HepG2 (cell line): ENCODE measurements around the gene CARMIL1. TPM values are rescaled to one million over a fixed set of nuclear protein-coding genes. Genes with fewer than 3 reads are reported as not detected.

Experiments
- BRD4 ChIP-seq: sonication (generic); formaldehyde crosslinking; IDR thresholded peaks from 2 replicates; pipeline ENCODE4 v1.4.0; 2020; ENCODE audit warnings: missing genetic modification reagents
- FOXM1 ChIP-seq: sonication (generic); formaldehyde crosslinking; IDR thresholded peaks from 2 replicates; pipeline ENCODE4 v1.5.0; 2020; ENCODE audit warnings: missing genetic modification reagents
- KDM2A ChIP-seq: sonication (generic); formaldehyde crosslinking; IDR thresholded peaks from 2 replicates; pipeline ENCODE4 v1.4.0; 2020; ENCODE audit warnings: low read depth, missing genetic modification reagents, borderline replicate concordance
- MEIS2 ChIP-seq: sonication (generic); formaldehyde crosslinking; IDR thresholded peaks from 2 replicates; pipeline ENCODE4 v1.9.0; 2021; ENCODE audit warnings: mild to moderate bottlenecking, missing genetic modification reagents
- NCOA1 ChIP-seq: sonication (generic); formaldehyde crosslinking; IDR thresholded peaks from 2 replicates; pipeline ENCODE4 v1.9.0; 2021; ENCODE audit warnings: missing genetic modification reagents
- PHF5A ChIP-seq: IDR thresholded peaks from one replicate; pipeline ENCODE4 v1.6.1; 2018; ENCODE audit warnings: low read depth, missing genetic modification reagents; ENCODE audit not compliant: unreplicated experiment
- PRPF4 ChIP-seq: fragments of 200-400 bp; formaldehyde crosslinking; IDR thresholded peaks from 2 replicates; pipeline ENCODE4 v1.6.1; 2016; ENCODE audit warnings: low read length, low read depth; ENCODE audit not compliant: poor library complexity, severe bottlenecking
- RBFOX2 ChIP-seq: fragments of 200-400 bp; formaldehyde crosslinking; IDR thresholded peaks from 2 replicates; pipeline ENCODE4 v1.6.1; 2017; ENCODE audit warnings: low read depth, mild to moderate bottlenecking, low read length
- REL ChIP-seq: sonication (generic); formaldehyde crosslinking; conservative IDR thresholded peaks from 2 replicates; pipeline ENCODE4 v1.8.0; 2022; ENCODE audit warnings: mild to moderate bottlenecking, missing genetic modification reagents, moderate library complexity
- SETDB1 ChIP-seq: sonication (generic); formaldehyde crosslinking; IDR thresholded peaks from 2 replicates; pipeline ENCODE4 v1.5.1; 2020; ENCODE audit warnings: missing genetic modification reagents, mild to moderate bottlenecking, borderline replicate concordance
- SMAD1 ChIP-seq: sonication (generic); formaldehyde crosslinking; IDR thresholded peaks from 2 replicates; pipeline ENCODE4 v1.4.0; 2020; ENCODE audit warnings: missing genetic modification reagents, low read depth, mild to moderate bottlenecking, borderline replicate concordance
- ZBTB44 ChIP-seq: sonication (generic); formaldehyde crosslinking; IDR thresholded peaks from 2 replicates; pipeline ENCODE4 v1.4.0; 2020; ENCODE audit warnings: missing genetic modification reagents
- ZEB1 ChIP-seq: IDR thresholded peaks from 2 replicates; pipeline ENCODE4 v1.6.1; 2012; ENCODE audit warnings: mild to moderate bottlenecking, low read depth, inconsistent platforms; ENCODE audit not compliant: insufficient replicate concordance
- ZNF142 ChIP-seq: sonication (generic); formaldehyde crosslinking; IDR thresholded peaks from 2 replicates; pipeline ENCODE4 v1.4.0; 2020; ENCODE audit warnings: missing genetic modification reagents
- ZNF274 ChIP-seq: sonication (generic); formaldehyde crosslinking; IDR thresholded peaks from 2 replicates; pipeline ENCODE4 v1.5.1; 2020; ENCODE audit warnings: mild to moderate bottlenecking, missing genetic modification reagents
- ZNF468 ChIP-seq: sonication (generic); formaldehyde crosslinking; IDR thresholded peaks from 2 replicates; pipeline ENCODE4 v1.8.0; 2022; ENCODE audit warnings: mild to moderate bottlenecking, moderate library complexity, missing genetic modification reagents
- ZNF572 ChIP-seq: sonication (generic); formaldehyde crosslinking; IDR thresholded peaks from 2 replicates; pipeline ENCODE4 v1.5.1; 2020; ENCODE audit warnings: mild to moderate bottlenecking, missing genetic modification reagents
- ZNF746 ChIP-seq: sonication (generic); formaldehyde crosslinking; IDR thresholded peaks from 2 replicates; pipeline ENCODE4 v1.8.0; 2022; ENCODE audit warnings: mild to moderate bottlenecking, missing genetic modification reagents
- polyA plus RNA-seq, 8 experiments: library from polyadenylated mRNA; depleted of rRNA in 3 of 8; stranded (reverse) in 7 of 8; unstranded in 1 of 8; fragments of >200 nt; fragmentation: Illumina TruSeq in 4 of 8; extraction: Trizol in 4 of 8; gene quantifications; 2 replicates each; pipeline versions ENCODE4 v1.2.1 to v1.2.3, GENCODE V29; 2011 to 2016; ENCODE audit warnings: low read depth in 4 of 8, missing spikeins in 1 of 8, mixed read lengths in 1 of 8; ENCODE audit not compliant: insufficient read depth in 1 of 8
- total RNA-seq, 5 experiments: library from RNA; depleted of rRNA; stranded (reverse); fragments of >200 nt; fragmentation: Illumina TruSeq; extraction: Trizol; gene quantifications; 2 replicates each; pipeline ENCODE4 v1.2.3, GENCODE V29; 2016; ENCODE audit warnings: low read depth in 1 of 5
- TF ChIP-seq, protein P1 (sequence below): sonication (generic); formaldehyde crosslinking; IDR thresholded peaks from 2 replicates; pipeline ENCODE4 v1.5.1; 2020; ENCODE audit warnings: mild to moderate bottlenecking, missing genetic modification reagents, moderate library complexity
- TF ChIP-seq, protein P2 (sequence below): sonication (generic); formaldehyde crosslinking; IDR thresholded peaks from 2 replicates; pipeline ENCODE4 v1.8.0; 2022; ENCODE audit warnings: mild to moderate bottlenecking, missing genetic modification reagents

The CARMIL1 gene
- total and polyA plus RNA-seq, 2 of the 13 experiments (the other 11 are each of a cell fraction or from before 2014, with no cell fraction given) = 1.8 to 2.6 TPM

DNA sequence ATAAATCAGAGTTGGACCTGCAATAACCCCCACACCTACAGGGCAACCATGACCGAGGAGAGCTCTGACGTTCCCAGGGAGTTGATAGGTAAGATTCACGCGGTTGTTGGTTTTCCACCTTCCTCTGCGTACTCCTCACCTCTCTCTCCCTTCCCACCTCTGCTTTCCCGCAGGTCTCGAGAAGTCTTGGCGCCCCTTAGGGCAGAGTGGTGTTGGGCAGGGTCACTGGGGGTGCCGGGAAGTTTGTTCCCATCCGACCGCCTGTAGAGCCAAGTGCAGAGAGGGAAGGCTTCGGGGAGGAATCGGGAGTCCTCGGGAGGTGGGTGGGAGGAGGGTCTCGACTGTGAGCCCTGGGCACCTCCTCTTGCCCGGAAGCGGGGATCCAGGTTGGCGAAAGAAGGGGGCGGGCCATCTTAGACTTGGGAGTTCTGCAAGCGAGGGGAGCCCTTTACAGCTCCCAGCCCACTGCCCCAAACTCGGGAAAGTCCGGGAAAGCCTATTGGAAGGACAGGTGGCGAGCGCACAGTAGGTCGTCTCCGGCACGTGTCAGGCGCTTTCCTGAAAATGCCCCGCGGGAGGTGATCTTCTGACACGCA is 672 bp downstream of the CARMIL1 start (continued):
- TF ChIP-seq NCOA1 (CRISPR knock-in tag) = 0 out of 2 replicates have a peak, but pooled peaks have one; percentile 5
- no peak for TF ChIP-seq MEIS2 (CRISPR knock-in tag)
- TF ChIP-seq PHF5A = no peak
- no peak for TF ChIP-seq BRD4
- TF ChIP-seq, protein P1, sequence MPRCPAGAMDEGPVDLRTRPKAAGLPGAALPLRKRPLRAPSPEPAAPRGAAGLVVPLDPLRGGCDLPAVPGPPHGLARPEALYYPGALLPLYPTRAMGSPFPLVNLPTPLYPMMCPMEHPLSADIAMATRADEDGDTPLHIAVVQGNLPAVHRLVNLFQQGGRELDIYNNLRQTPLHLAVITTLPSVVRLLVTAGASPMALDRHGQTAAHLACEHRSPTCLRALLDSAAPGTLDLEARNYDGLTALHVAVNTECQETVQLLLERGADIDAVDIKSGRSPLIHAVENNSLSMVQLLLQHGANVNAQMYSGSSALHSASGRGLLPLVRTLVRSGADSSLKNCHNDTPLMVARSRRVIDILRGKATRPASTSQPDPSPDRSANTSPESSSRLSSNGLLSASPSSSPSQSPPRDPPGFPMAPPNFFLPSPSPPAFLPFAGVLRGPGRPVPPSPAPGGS (CRISPR knock-in tag) = 0 out of 2 replicates have a peak, but pooled peaks have one; percentile 21
- TF ChIP-seq KDM2A (CRISPR knock-in tag) = peak; percentile 33; the same call in 1 of the 2 replicates
- TF ChIP-seq ZNF468 (CRISPR knock-in tag) = no peak
- no peak for TF ChIP-seq RBFOX2
- 0 out of 2 replicates have a peak, but pooled peaks have one; percentile 25 for TF ChIP-seq ZNF142
- TF ChIP-seq REL (CRISPR knock-in tag) = peak; percentile 74; the same call in 1 of the 2 replicates
- TF ChIP-seq ZNF746 = no peak
- TF ChIP-seq ZNF572 (CRISPR knock-in tag) = 0 out of 2 replicates have a peak, but pooled peaks have one; percentile 26
- 0 out of 2 replicates have a peak, but pooled peaks have one; percentile 24 for TF ChIP-seq ZNF274 (CRISPR knock-in tag)
- no peak for TF ChIP-seq ZBTB44 (CRISPR knock-in tag)
- TF ChIP-seq, protein P2, sequence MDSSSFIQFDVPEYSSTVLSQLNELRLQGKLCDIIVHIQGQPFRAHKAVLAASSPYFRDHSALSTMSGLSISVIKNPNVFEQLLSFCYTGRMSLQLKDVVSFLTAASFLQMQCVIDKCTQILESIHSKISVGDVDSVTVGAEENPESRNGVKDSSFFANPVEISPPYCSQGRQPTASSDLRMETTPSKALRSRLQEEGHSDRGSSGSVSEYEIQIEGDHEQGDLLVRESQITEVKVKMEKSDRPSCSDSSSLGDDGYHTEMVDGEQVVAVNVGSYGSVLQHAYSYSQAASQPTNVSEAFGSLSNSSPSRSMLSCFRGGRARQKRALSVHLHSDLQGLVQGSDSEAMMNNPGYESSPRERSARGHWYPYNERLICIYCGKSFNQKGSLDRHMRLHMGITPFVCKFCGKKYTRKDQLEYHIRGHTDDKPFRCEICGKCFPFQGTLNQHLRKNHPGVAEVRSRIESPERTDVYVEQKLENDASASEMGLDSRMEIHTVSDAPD (CRISPR knock-in tag) = no peak
- TF ChIP-seq SMAD1 = no peak
- TF ChIP-seq PRPF4 = no peak
- TF ChIP-seq FOXM1 (CRISPR knock-in tag) = no peak
- peak; percentile 8 for TF ChIP-seq ZEB1
- no peak for TF ChIP-seq SETDB1
